ENCODE results near the gene PRKAG3. TPM values are rescaled to one million over a fixed set of nuclear protein-coding genes. Genes with fewer than 3 reads are reported as not detected.
"Not testable (repeated sequence)": the region's sequence is repeated elsewhere in the genome, so short reads cannot be mapped to it uniquely, and the experiment has no call there.

The PRKAG3 gene
- total RNA-seq, 3 donors from 2014 or later (not counting 1 experiment from before 2014, with no cell fraction given): not detected

GRCh38 chr2:218777276-218777990 is 54.2 kb downstream of the PRKAG3 start:
- Mint-ChIP-seq H3K36me3 (peaks cover 8% of the 10 kb centered on the region), H3K4me3 (no peak overlapping the region), H3K27me3 (ENCODE audit: low read depth in 2 of 2) (peaks cover 29 to 34% of the 10 kb centered on the region in 2 donors), H3K9me3 (peaks cover 4% of the 10 kb centered on the region in 2 donors), H3K27ac (no peak overlapping the region), H3K4me1 (no peaks in the 10 kb centered on the region)
- Histone ChIP-seq H3K9me3 (ENCODE audit: control insufficient read depth, insufficient read depth, low read length) (peaks cover 17% of the 10 kb centered on the region), H3K4me3 (ENCODE audit: low read length) (no peak overlapping the region), H3K36me3 (ENCODE audit: control insufficient read depth, insufficient read depth, low read length) (no peaks in the 10 kb centered on the region), H3K27me3 (ENCODE audit: control insufficient read depth, insufficient read depth, low read length) (peaks cover 17% of the 10 kb centered on the region), H3K4me1 (ENCODE audit: control insufficient read depth, insufficient read depth, low read length) (peaks cover 7% of the 10 kb centered on the region), H3K27ac (ENCODE audit: low read length) (no peak overlapping the region)
- intact Hi-C loops (cut with micrococcal nuclease): no loop called here
- WGBS (ENCODE audit: insufficient coverage): 93% methylated on average over 8 of the region's 9 CpGs
- DNase-seq (no peak), ATAC-seq (no peak)
- TF ChIP-seq CTCF (IDR thresholded peaks at IDR 0.05): no peak

GRCh38 chr2:218776488-218776887 is 55.1 kb downstream of the PRKAG3 start:
- Histone ChIP-seq H3K4me3 (ENCODE audit: low read length) (no peak overlapping the region), H3K27ac (ENCODE audit: low read length) (no peak overlapping the region), H3K4me1 (ENCODE audit: control insufficient read depth, insufficient read depth, low read length) (peaks cover 2% of the 10 kb centered on the region), H3K9me3 (ENCODE audit: control insufficient read depth, insufficient read depth, low read length) (peaks cover 17% of the 10 kb centered on the region), H3K36me3 (ENCODE audit: control insufficient read depth, insufficient read depth, low read length) (no peaks in the 10 kb centered on the region), H3K27me3 (ENCODE audit: control insufficient read depth, insufficient read depth, low read length) (peaks cover 10% of the 10 kb centered on the region)
- ATAC-seq (no peak), DNase-seq (no peak)
- H3K27ac Mint-ChIP-seq: no peak overlapping the region
- intact Hi-C loops (cut with micrococcal nuclease): no loop called here
- TF ChIP-seq CTCF (IDR thresholded peaks at IDR 0.05): no peak
- peaks cover 25 to 28% of the 10 kb centered on the region in 2 donors for H3K27me3 Mint-ChIP-seq (ENCODE audit: low read depth in 2 of 2)
- H3K9me3 Mint-ChIP-seq: peaks cover 4% of the 10 kb centered on the region in 2 donors
- no peaks in the 10 kb centered on the region for H3K4me1 Mint-ChIP-seq
- H3K4me3 Mint-ChIP-seq: no peak overlapping the region
- no CpG with 5 or more reads among the region's 1 CpG for WGBS (ENCODE audit: insufficient coverage)
- H3K36me3 Mint-ChIP-seq: peaks cover 8% of the 10 kb centered on the region

GRCh38 chr2:218773881-218774280 is 57.7 kb downstream of the PRKAG3 start:
- Mint-ChIP-seq H3K36me3 (peaks cover 8% of the 10 kb centered on the region), H3K27me3 (ENCODE audit: low read depth in 2 of 2) (peaks cover 4 to 6% of the 10 kb centered on the region in 2 donors), H3K4me1 (no peaks in the 10 kb centered on the region), H3K27ac (no peak overlapping the region), H3K9me3 (peaks cover 4% of the 10 kb centered on the region in 2 donors), H3K4me3 (no peak overlapping the region)
- intact Hi-C loops (cut with micrococcal nuclease): no loop called here
- Histone ChIP-seq H3K27ac (ENCODE audit: low read length) (no peak overlapping the region), H3K27me3 (ENCODE audit: control insufficient read depth, insufficient read depth, low read length) (no peaks in the 10 kb centered on the region), H3K4me3 (ENCODE audit: low read length) (no peak overlapping the region), H3K4me1 (ENCODE audit: control insufficient read depth, insufficient read depth, low read length) (no peaks in the 10 kb centered on the region), H3K36me3 (ENCODE audit: control insufficient read depth, insufficient read depth, low read length) (no peaks in the 10 kb centered on the region), H3K9me3 (ENCODE audit: control insufficient read depth, insufficient read depth, low read length) (peaks cover 17% of the 10 kb centered on the region)
- no peak for TF ChIP-seq CTCF (IDR thresholded peaks at IDR 0.05)
- 100% methylated on average over 2 of the region's 2 CpGs for WGBS (ENCODE audit: insufficient coverage)
- ATAC-seq (no peak), DNase-seq (no peak)

GRCh38 chr2:218772759-218773158 is 58.8 kb downstream of the PRKAG3 start:
- H3K36me3 ChIP-seq (ENCODE audit: control insufficient read depth, insufficient read depth, low read length); DNase-seq; ATAC-seq; H3K9me3 Mint-ChIP-seq; H3K27ac ChIP-seq (ENCODE audit: low read length); intact Hi-C loops (cut with micrococcal nuclease); H3K4me3 ChIP-seq (ENCODE audit: low read length); H3K27me3 ChIP-seq (ENCODE audit: control insufficient read depth, insufficient read depth, low read length); H3K27ac Mint-ChIP-seq; H3K27me3 Mint-ChIP-seq (ENCODE audit: low read depth in 2 of 2); H3K4me1 ChIP-seq (ENCODE audit: control insufficient read depth, insufficient read depth, low read length); H3K4me3 Mint-ChIP-seq; H3K36me3 Mint-ChIP-seq; H3K4me1 Mint-ChIP-seq: not testable (repeated sequence)
- 86% methylated on average over 5 of the region's 5 CpGs for WGBS (ENCODE audit: insufficient coverage)
- peaks cover 14% of the 10 kb centered on the region for H3K9me3 ChIP-seq (ENCODE audit: control insufficient read depth, insufficient read depth, low read length)

Other genes starting within 250 kb of the PRKAG3 start
- under 1 TPM; 0.43 to 0.83 (median 0.54) TPM for gene PLCD4, start 223.9 kb downstream of the PRKAG3 start, total RNA-seq
- gene ZNF142, start 172.2 kb downstream of the PRKAG3 start, total RNA-seq: 10 to 100 TPM; 57.0 to 67.8 (median 62.6) TPM
- 10 to 100 TPM; 20.1 to 30.9 (median 20.5) TPM for gene BCS1L, start 172.1 kb downstream of the PRKAG3 start, total RNA-seq
- gene RNF25, start 159.8 kb downstream of the PRKAG3 start, total RNA-seq: 10 to 100 TPM; 16.5 to 22.8 (median 20.1) TPM
- 10 to 100 TPM; 20.0 to 20.3 (median 20.2) TPM for gene STK36, start 159.7 kb downstream of the PRKAG3 start, total RNA-seq
- 10 to 100 TPM; 20.2 to 25.5 (median 22.8) TPM for gene TTLL4, start 121.0 kb downstream of the PRKAG3 start, total RNA-seq
- gene CYP27A1, start 49.7 kb downstream of the PRKAG3 start, total RNA-seq: 1 to 10 TPM in 1 of 3 donors, under 1 TPM in 1, not detected in 1; 0.61 to 1.6 TPM
- gene WNT6, start 28.0 kb upstream of the PRKAG3 start, total RNA-seq: not detected
- gene WNT10A, start 49.0 kb upstream of the PRKAG3 start, total RNA-seq: 1 to 10 TPM in 2 of 3 donors, under 1 TPM in 1; 0.92 to 2.9 (median 2.9) TPM
- gene CDK5R2, start 127.9 kb upstream of the PRKAG3 start, total RNA-seq: not detected
- not detected for gene FEV, start 153.4 kb upstream of the PRKAG3 start, total RNA-seq
- gene CRYBA2, start 161.6 kb upstream of the PRKAG3 start, total RNA-seq: not detected
- not detected for gene CFAP65, start 209.7 kb upstream of the PRKAG3 start, total RNA-seq
- not detected for gene IHH, start 229.1 kb upstream of the PRKAG3 start, total RNA-seq

Data from natural killer cell (primary cell).